Sigmoid colon (tissue), 7 donors: ENCODE results near the gene TBC1D20. TPM values are rescaled to one million over a fixed set of nuclear protein-coding genes. Genes with fewer than 3 reads are reported as not detected.

Experiments used
- DNase-seq: peaks from one replicate; pipeline ENCODE4 v3.0.0-alpha.2; 2019
- H3K27ac ChIP-seq, 4 donors: fragments of 200-600 bp; sonication (generic); one replicate each; pipeline ENCODE4 v1.5.1; 2016 to 2019; ENCODE audit warnings: mild to moderate bottlenecking in 1 of 4
- H3K27me3 ChIP-seq, 3 donors: fragments of 200-600 bp; sonication (generic); one replicate each; pipeline ENCODE4 v1.5.1; 2019; ENCODE audit warnings: mild to moderate bottlenecking in 1 of 3
- H3K36me3 ChIP-seq, 4 donors: fragments of 200-600 bp; sonication (generic); one replicate each; pipeline ENCODE4 v1.5.1; 2016 to 2019
- H3K4me1 ChIP-seq, 4 donors: fragments of 200-600 bp; sonication (generic); one replicate each; pipeline ENCODE4 v1.5.1; 2017 to 2019
- H3K4me3 ChIP-seq, 4 donors: fragments of 200-600 bp; sonication (generic); one replicate each; pipeline ENCODE4 v1.5.1; 2017 to 2019; ENCODE audit warnings: mild to moderate bottlenecking in 2 of 4, moderate library complexity in 1 of 4
- H3K9me3 ChIP-seq, 4 donors: fragments of 200-600 bp in 3 of 4; sonication (generic) in 3 of 4; one replicate each; pipeline versions ENCODE4 v1.5.1 to v1.6.1; 2013 to 2019
- CTCF ChIP-seq, 4 experiments: fragments of 450-650 bp in 3 of 4; fragments of 200-600 bp in 1 of 4; IDR thresholded peaks; one replicate each; pipeline ENCODE4 v1.5.1; 2016 to 2019; ENCODE audit warnings: antibody characterized with exemption in 4 of 4, mild to moderate bottlenecking in 3 of 4, moderate library complexity in 2 of 4
- EP300 ChIP-seq, 4 donors: sonication (generic); formaldehyde crosslinking; IDR thresholded peaks; one replicate each; pipeline ENCODE4 v1.6.1; 2017; ENCODE audit warnings: antibody characterized with exemption in 4 of 4
- POLR2A ChIP-seq, 2 donors: fragments of 450-650 bp; IDR thresholded peaks; one replicate each; pipeline ENCODE4 v1.6.1; 2016; ENCODE audit warnings: antibody characterized with exemption in 2 of 2, mild to moderate bottlenecking in 2 of 2, moderate library complexity in 2 of 2
- POLR2AphosphoS5 ChIP-seq, 4 donors: sonication (generic); formaldehyde crosslinking; IDR thresholded peaks; one replicate each; pipeline ENCODE4 v1.6.1; 2017; ENCODE audit warnings: antibody characterized with exemption in 4 of 4
- WGBS, 2 donors: extraction: QIAGEN DNeasy Blood & Tissue Kit; methylation state at CpG; one replicate each; pipeline ENCODE4 v1.1.7; 2013; 5-methylcytosine and 5-hydroxymethylcytosine counted together
- intact Hi-C: fragments of 100-400 bp; cut with DNase I; formaldehyde crosslinking; loops from one replicate; pipeline ENCODE4 v1.15.1; 2023
- polyA plus RNA-seq, 3 donors: library from polyadenylated mRNA; stranded (reverse); fragments of 200-250 nt; gene quantifications; one replicate each; pipeline ENCODE4 v1.2.3, GENCODE V29; 2013
- total RNA-seq, 4 donors: library from RNA; depleted of rRNA; stranded (reverse); fragments of >200 nt; gene quantifications; one replicate each; pipeline ENCODE4 v1.1.0, GENCODE V29; 2016
- donor health status: healthy with polysubstance abuse.
- donor health status: Bipolar disorder and iron deficiency.
- donor health status: healthy.

The TBC1D20 gene
- total and polyA plus RNA-seq, 7 donors: 16.8 to 42.9 (median 32.6) TPM

GRCh38 chr20:474581-474980 lies 12.2 kb upstream of the TBC1D20 start:
- H3K9me3 ChIP-seq: no peaks in the 10 kb centered on the region
- 84 to 89% methylated on average over 2 of the region's 2 CpGs for WGBS, 2 donors
- H3K4me1 ChIP-seq: no peaks in the 10 kb centered on the region
- peaks cover 0 to 7% (median 4%) of the 10 kb centered on the region in 4 donors for H3K36me3 ChIP-seq
- H3K4me3 ChIP-seq: no peak overlapping the region
- no peak for DNase-seq
- H3K27me3 ChIP-seq: no peaks in the 10 kb centered on the region
- H3K27ac ChIP-seq: no peak overlapping the region
- intact Hi-C loops: no loop called here
- no peak for TF ChIP-seq CTCF (IDR thresholded peaks at IDR 0.05)
- TF ChIP-seq EP300 (IDR thresholded peaks at IDR 0.05): no peak
- TF ChIP-seq POLR2A (IDR thresholded peaks at IDR 0.05): no peak
- TF ChIP-seq POLR2AphosphoS5 (IDR thresholded peaks at IDR 0.05): no peak

GRCh38 chr20:472889-473292 lies 10.6 kb upstream of the TBC1D20 start:
- H3K36me3 ChIP-seq: peaks cover 0 to 7% (median under 1%) of the 10 kb centered on the region in 4 donors

GRCh38 chr20:472137-472846 lies 10.0 kb upstream of the TBC1D20 start:
- WGBS, 2 donors: 80 to 92% methylated on average over 9 of the region's 9 CpGs
- no peak overlapping the region for H3K27ac ChIP-seq
- H3K27me3 ChIP-seq: no peaks in the 10 kb centered on the region
- no peaks in the 10 kb centered on the region for H3K4me1 ChIP-seq
- TF ChIP-seq EP300 (IDR thresholded peaks at IDR 0.05): no peak
- TF ChIP-seq POLR2AphosphoS5 (IDR thresholded peaks at IDR 0.05): no peak
- no peak for TF ChIP-seq CTCF (IDR thresholded peaks at IDR 0.05)
- no peak for TF ChIP-seq POLR2A (IDR thresholded peaks at IDR 0.05)
- peaks cover 0 to 7% (median 0%) of the 10 kb centered on the region in 4 donors for H3K36me3 ChIP-seq
- no peaks in the 10 kb centered on the region for H3K9me3 ChIP-seq
- no peak for DNase-seq
- H3K4me3 ChIP-seq: no peak overlapping the region
- intact Hi-C loops: no loop called here

More at GRCh38 chr20:472889-473292, 10.6 kb upstream of the TBC1D20 start:
- DNase-seq: no peak
- intact Hi-C loops: no loop called here
- H3K4me3 ChIP-seq: no peak overlapping the region
- H3K27ac ChIP-seq: no peak overlapping the region
- WGBS, 2 donors: 91 to 98% methylated on average over 1 of the region's 1 CpG
- no peaks in the 10 kb centered on the region for H3K9me3 ChIP-seq
- H3K27me3 ChIP-seq: no peaks in the 10 kb centered on the region
- TF ChIP-seq POLR2A (IDR thresholded peaks at IDR 0.05) (no peak), POLR2AphosphoS5 (IDR thresholded peaks at IDR 0.05) (no peak), CTCF (IDR thresholded peaks at IDR 0.05) (no peak), EP300 (IDR thresholded peaks at IDR 0.05) (no peak)
- H3K4me1 ChIP-seq: no peaks in the 10 kb centered on the region

GRCh38 chr20:469746-470490 lies 7.6 kb upstream of the TBC1D20 start:
- WGBS, 2 donors: 58 to 80% methylated on average over 8 of the region's 8 CpGs
- intact Hi-C loops: no loop called here

More at GRCh38 chr20:469746-470490, 7.6 kb upstream of the TBC1D20 start:
- Histone ChIP-seq H3K4me1 (no peaks in the 10 kb centered on the region), H3K9me3 (no peaks in the 10 kb centered on the region), H3K27ac (no peak overlapping the region), H3K27me3 (no peaks in the 10 kb centered on the region), H3K36me3 (peaks cover 0 to 7% (median 0%) of the 10 kb centered on the region in 4 donors), H3K4me3 (no peak overlapping the region)
- TF ChIP-seq POLR2AphosphoS5 (IDR thresholded peaks at IDR 0.05): no peak
- no peak for TF ChIP-seq CTCF (IDR thresholded peaks at IDR 0.05)
- TF ChIP-seq POLR2A (IDR thresholded peaks at IDR 0.05): no peak
- no peak for TF ChIP-seq EP300 (IDR thresholded peaks at IDR 0.05)
- no peak for DNase-seq
